GM13977 (cell line): ENCODE data around the gene SDS.

Experiments used
- DNase-seq: peaks from one replicate; pipeline ENCODE4 v3.0.0; 2012; ENCODE audit warnings: low spot score
- in situ Hi-C: fragments of 300-500 bp; cut with MboI; formaldehyde crosslinking; loops from one replicate; pipeline ENCODE4 v1.12.0; 2022; ENCODE audit warnings: low sequenced_read_pairs, low pct_unique_long_range_greater_than_20kb, mixed read lengths, inconsistent platforms; ENCODE audit not compliant: unreplicated experiment
- TF ChIP-seq, protein P1 (sequence below): IDR thresholded peaks from 2 replicates; pipeline ENCODE4 v1.5.1; 2012; ENCODE audit warnings: mild to moderate bottlenecking, control low read depth; ENCODE audit not compliant: insufficient read depth; ENCODE audit errors: extremely low read depth, missing control alignments

Gene SDS

DNA sequence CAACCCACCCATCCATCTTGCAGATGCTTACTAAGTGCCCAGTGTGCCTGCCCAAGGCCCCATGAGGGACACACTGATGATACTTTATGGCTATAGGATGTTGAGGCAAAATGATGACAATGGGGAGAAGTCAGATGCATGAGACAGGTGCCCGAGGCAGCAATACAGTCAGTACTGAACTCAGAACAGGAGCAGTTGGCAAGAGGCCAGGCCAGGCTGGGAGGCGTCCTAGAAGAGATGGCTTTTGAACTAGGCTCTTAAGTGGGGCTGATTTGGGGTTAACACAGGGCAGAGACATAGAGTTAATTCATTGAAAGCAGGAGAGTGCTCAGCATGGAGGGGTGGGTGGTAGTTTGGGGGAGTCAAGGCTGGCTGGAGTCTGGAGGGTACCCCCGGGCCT, 29.7 kb downstream of the SDS start:
- in situ Hi-C loops = no loop called here
- TF ChIP-seq, protein P1, sequence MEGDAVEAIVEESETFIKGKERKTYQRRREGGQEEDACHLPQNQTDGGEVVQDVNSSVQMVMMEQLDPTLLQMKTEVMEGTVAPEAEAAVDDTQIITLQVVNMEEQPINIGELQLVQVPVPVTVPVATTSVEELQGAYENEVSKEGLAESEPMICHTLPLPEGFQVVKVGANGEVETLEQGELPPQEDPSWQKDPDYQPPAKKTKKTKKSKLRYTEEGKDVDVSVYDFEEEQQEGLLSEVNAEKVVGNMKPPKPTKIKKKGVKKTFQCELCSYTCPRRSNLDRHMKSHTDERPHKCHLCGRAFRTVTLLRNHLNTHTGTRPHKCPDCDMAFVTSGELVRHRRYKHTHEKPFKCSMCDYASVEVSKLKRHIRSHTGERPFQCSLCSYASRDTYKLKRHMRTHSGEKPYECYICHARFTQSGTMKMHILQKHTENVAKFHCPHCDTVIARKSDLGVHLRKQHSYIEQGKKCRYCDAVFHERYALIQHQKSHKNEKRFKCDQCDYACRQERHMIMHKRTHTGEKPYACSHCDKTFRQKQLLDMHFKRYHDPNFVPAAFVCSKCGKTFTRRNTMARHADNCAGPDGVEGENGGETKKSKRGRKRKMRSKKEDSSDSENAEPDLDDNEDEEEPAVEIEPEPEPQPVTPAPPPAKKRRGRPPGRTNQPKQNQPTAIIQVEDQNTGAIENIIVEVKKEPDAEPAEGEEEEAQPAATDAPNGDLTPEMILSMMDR = no peak
- DNase-seq = no peak

DNA sequence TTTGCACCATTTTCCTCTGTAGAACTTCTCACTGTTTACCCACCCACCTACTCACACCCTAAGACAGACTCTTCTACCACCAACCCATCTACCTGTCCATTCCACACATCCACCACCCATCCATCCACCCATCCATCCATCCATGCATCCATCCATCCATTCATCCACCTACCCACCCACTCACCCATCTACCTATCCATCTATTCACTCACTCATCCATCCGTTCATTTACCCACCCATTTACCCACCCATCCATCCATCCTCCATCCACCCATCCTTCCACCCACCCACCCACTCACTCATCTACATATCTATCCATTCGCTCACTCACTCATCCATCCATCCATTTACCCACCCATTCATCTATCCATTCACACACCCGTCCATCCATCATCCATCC, 30.2 kb downstream of the SDS start:
- TF ChIP-seq, protein P1 = no peak
- in situ Hi-C loops = no loop called here
- no peak for DNase-seq

DNA sequence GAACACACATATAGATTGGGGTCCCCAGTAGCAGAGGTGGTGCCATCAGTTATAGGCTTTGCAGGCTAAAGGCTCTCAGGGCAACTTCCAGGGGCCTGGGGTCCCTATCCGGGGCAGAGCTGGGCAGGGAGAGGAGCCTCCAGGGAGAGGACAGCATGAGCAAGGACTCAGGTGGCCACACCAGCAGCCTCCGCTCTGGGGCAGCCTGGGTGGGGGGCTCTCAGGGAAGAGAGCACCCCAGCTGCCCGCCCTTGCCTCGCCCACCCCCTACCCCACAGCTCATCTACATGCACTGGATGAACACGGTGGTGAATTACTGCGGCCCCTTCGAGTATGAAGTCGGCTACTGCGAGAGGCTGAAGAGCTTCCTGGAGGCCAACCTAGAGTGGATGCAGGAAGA, 31.3 kb downstream of the SDS start:
- in situ Hi-C loops = no loop called here
- peak; percentile 5 for DNase-seq
- TF ChIP-seq, protein P1 = no peak

DNA sequence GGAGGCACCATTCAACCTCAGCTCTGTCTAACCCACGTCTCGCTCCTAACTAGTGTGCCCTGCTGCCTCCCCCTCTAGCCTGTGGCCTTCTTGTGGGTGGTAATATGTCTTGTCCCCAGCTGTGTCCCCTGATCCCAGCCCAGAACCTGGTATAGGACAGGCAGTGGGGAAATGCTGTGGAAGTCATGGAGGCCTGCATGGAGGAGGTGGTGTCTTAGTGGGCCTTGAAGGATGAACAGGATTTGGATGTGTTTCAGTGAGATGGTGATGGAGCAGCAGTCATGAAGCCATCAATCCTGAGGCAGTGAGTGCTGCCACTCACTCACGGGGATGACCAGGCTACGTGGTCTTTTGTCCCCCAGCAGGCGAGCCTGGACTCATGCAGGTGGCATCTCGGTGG, 31.9 kb downstream of the SDS start:
- in situ Hi-C loops = no loop called here
- TF ChIP-seq, protein P1 = no peak
- no peak for DNase-seq

DNA sequence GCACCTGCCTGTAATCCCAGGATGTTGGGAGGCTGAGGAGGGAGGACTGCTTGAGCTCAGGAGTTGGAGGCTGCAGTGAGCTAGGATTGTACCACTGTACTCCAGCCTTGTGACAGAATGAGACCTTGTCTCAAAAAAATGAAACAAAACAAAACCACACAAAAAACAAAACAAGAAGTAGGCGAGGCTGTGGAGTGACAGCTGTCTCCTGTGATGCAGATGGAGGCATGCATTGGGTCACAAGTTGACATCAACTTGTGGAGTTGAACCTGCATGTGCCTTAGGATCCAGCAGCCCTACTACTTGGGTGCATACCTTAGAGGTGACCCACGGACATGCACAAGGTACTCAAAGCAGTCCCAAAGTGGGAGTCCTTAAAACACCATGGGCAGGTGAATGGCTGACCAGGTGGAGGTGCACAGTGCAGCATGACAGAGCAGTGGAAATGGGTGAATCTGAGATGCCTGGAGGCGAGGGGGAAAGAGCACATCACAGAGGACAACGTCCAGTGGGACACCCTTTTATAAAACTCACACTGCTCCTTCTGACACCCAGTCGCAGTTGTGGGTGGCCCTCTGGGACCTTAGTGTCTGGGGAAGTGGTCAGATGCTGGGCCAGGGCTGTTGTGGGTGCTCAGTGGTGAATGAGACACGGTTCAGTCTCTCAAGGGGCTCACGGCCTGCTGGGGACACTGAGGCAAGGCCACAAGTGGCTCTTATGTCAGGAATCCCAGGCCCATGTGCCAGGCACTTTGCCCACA, 32.6 kb downstream of the SDS start:
- no peak for DNase-seq
- in situ Hi-C loops = no loop called here
- TF ChIP-seq, protein P1 = no peak

DNA sequence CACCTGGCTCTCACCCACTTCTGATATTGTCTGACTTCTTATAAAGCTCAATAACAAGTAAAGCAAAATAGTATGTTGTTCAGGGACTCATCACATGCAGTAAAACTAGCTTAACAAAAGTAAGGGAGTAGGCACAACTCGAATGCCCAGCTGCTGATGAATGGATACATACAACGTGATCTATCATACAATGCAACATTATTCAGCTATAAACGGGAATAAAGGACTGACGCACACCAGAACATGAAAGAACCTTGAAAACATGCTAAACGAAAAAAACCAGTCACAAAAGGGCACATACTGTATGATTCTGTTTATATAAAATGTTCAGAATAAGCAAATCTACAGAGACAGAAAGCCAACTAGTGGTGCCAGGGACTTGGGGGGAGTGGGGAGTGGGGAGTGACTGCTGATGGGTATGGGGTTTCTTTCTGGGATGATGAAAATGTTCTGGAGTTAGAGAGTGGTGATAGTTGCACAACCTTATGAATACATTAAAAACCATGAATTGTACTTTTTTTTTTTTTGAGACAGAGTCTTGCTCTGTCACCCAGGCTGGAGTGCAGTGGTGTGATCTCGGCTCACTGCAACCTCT, 34.2 kb downstream of the SDS start:
- TF ChIP-seq, protein P1 = no peak
- in situ Hi-C loops = no loop called here
- no peak for DNase-seq
